Measurements from ENCODE around the gene SNX8. TPM values are rescaled to one million over a fixed set of nuclear protein-coding genes. Genes with fewer than 3 reads are reported as not detected.

Gene SNX8
- total and polyA plus RNA-seq, 8 donors = 7.7 to 72.9 (median 12.0) TPM

DNA sequence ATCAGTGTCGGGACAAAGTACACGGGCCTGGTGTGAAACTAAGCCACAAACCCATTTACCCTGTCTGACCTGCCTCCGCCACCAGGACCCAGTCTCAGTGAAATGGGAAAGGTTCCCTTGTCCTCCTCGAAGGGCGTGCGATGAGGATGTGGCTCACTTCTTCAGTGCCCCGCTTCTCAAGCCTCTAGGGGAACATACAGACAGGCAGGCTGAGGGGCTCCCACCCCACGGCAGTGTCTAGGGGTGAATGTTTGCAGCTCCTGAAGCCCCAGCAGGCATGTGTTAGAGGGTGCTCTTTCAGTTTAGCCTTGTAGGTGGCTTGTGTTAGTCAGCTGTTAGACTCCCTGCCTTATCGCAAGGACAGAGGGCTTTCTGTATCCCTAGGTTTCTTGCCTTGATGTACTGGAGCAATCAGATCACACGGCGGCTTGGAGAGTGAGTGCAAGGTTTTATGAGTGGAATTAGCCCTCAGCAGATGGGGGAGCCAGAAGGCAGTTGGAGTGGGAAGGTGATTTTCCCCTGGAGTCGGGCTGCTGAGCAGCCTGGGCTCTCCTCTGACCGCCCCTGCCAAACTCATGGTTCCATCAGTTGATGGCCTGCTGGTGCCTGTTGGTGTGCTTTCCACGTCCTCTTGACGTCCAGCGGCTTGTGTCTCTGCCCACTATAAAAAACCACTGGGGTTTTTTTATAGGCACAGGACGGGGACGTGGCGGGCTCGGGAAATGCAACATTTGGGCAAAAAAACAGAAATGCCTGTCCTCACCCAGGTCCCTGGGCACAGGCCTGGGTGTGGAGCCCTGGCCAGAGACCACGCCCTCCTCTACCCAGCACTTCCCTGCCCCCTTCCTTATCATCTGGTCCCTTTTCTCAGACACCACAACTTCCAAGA lies 71.5 kb downstream of the SNX8 start:
- Histone ChIP-seq H3K9me3 (no peaks in the 10 kb centered on the region), H3K27me3 (no peaks in the 10 kb centered on the region), H3K36me3 (peaks cover 14 to 23% (median 19%) of the 10 kb centered on the region in 4 donors), H3K27ac (peak overlapping the region; percentile 65 to 91 (median 78)), H3K4me1 (peaks cover 18 to 37% (median 27%) of the 10 kb centered on the region in 4 donors), H3K4me3 (peak overlapping the region; percentile 69 to 100 (median 98))
- WGBS, 5 donors = 10 to 30% (median 17%) methylated on average over 19 to 21 of the region's 21 CpGs
- no peak for TF ChIP-seq EP300 (IDR thresholded peaks at IDR 0.05)
- TF ChIP-seq POLR2A (IDR thresholded peaks at IDR 0.05) = no peak
- TF ChIP-seq CTCF (IDR thresholded peaks at IDR 0.05) = no peak
- no peak for TF ChIP-seq POLR2AphosphoS5 (IDR thresholded peaks at IDR 0.05)
- DNase-seq = peak in 1 of 2 donors; percentile 37
- intact Hi-C loops (cut with DNase I; ENCODE audit: low total_unique reads) = loop anchor here (10.0 kb wide), 1 partner anchor 102 kb away; no protein-coding TSS in a partner anchor

GRCh38 chr7:2241580-2242540 lies 72.4 kb downstream of the SNX8 start, which contains the start of the genes MRM2 and NUDT1:
Gene MRM2, minus strand, starts transcription at chr7:2242205. Its CDS starts 36 bp downstream, at chr7:2242169.
Gene NUDT1, plus strand, starts transcription at chr7:2242226. Its CDS starts 2,349 bp downstream, at chr7:2244575.
- H3K27me3 ChIP-seq = no peaks in the 10 kb centered on the region
- H3K4me1 ChIP-seq = peaks cover 18 to 37% (median 27%) of the 10 kb centered on the region in 4 donors
- H3K9me3 ChIP-seq = no peaks in the 10 kb centered on the region
- H3K4me3 ChIP-seq = peak within 1 kb of the TSS; percentile 69 to 100 (median 98)
- peaks cover 14 to 32% (median 28%) of the 10 kb centered on the region in 4 donors for H3K36me3 ChIP-seq
- peak; percentile 90 to 95 for DNase-seq
- intact Hi-C loops (cut with DNase I; ENCODE audit: low total_unique reads) = loop anchor here (10.0 kb wide), 1 partner anchor 103 kb away; no protein-coding TSS in a partner anchor
- WGBS, 5 donors = 1 to 3% (median 1%) methylated on average over 25 to 81 of the region's 81 CpGs
- TF ChIP-seq POLR2AphosphoS5 (IDR thresholded peaks at IDR 0.05) (peak in 2 of 3 donors; percentile 72 to 89), POLR2A (IDR thresholded peaks at IDR 0.05) (no peak), CTCF (IDR thresholded peaks at IDR 0.05) (no peak), EP300 (IDR thresholded peaks at IDR 0.05) (no peak)
- peak within 1 kb of the TSS; percentile 65 to 91 (median 78) for H3K27ac ChIP-seq

DNA sequence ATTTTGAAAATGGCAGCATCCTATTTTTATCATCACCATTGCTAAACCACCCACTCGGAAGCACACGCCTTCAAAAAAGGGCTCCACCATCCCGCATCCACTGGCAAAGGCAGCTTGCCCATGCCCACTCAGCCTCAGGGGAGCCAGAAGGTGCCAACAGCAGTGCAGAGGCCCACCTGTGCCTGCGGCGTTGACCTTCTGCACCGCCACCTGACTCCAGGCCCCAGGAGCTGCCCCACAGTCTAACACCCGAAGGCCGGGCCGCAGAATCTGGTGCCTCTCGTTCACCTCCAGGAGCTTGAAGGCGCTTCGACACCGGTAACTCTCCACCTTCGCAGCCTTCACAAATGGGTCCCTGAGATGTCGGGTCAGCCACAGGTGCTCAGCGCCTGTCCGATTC lies 75.0 kb downstream of the SNX8 start:
- Histone ChIP-seq H3K36me3 (peaks cover 25 to 58% (median 50%) of the 10 kb centered on the region in 4 donors), H3K4me3 (no peak overlapping the region), H3K4me1 (peaks cover 18 to 30% (median 27%) of the 10 kb centered on the region in 4 donors), H3K27ac (no peak overlapping the region), H3K27me3 (no peaks in the 10 kb centered on the region), H3K9me3 (no peaks in the 10 kb centered on the region)
- no peak for TF ChIP-seq CTCF (IDR thresholded peaks at IDR 0.05)
- no peak for TF ChIP-seq EP300 (IDR thresholded peaks at IDR 0.05)
- no peak for TF ChIP-seq POLR2AphosphoS5 (IDR thresholded peaks at IDR 0.05)
- TF ChIP-seq POLR2A (IDR thresholded peaks at IDR 0.05) = no peak
- 91 to 99% (median 95%) methylated on average over 11 to 17 of the region's 17 CpGs for WGBS, 5 donors
- intact Hi-C loops (cut with DNase I; ENCODE audit: low total_unique reads) = no loop called here
- DNase-seq = no peak

Data from stomach (tissue), 9 donors.